H1 (cell line): Measurements from ENCODE around the gene DLL4. TPM values are rescaled to one million over a fixed set of nuclear protein-coding genes. Genes with fewer than 3 reads are reported as not detected.
A peak's percentile ranks its signal among the peaks of the same experiment; 100 is the strongest.

Experiments
- CTCF ChIA-PET: fragments of 300-600 bp; sonication (Branson Sonifier 250); formaldehyde crosslinking; loops from one replicate; lab custom pipeline; 2021; ENCODE audit not compliant: partially characterized antibody; lab: Charles Lee
- POLR2A ChIA-PET: fragments of 300-600 bp; sonication (Branson Sonifier 250); formaldehyde crosslinking; loops from one replicate; lab custom pipeline; 2021; ENCODE audit warnings: inconsistent platforms; ENCODE audit not compliant: partially characterized antibody; lab: Charles Lee
- DNase-seq, 2 experiments: peaks; one replicate each; pipeline versions ENCODE4 v3.0.0 to v3.0.0-alpha.2; 2010 to 2022; ENCODE audit warnings: low spot score in 2 of 2, low read depth in 1 of 2, mixed read lengths in 1 of 2
- FAIRE-seq: peaks from 2 replicates; lab custom pipeline; 2011; peaks lifted over from hg19 to GRCh38; lab: Jason Lieb, UNC
- H2AFZ ChIP-seq: 2 replicates; pipeline ENCODE4 v1.8.1; 2012; ENCODE audit warnings: low read length, inconsistent platforms
- H2AK5ac ChIP-seq: 2 replicates; pipeline ENCODE4 v1.6.1; 2013; ENCODE audit warnings: low read depth, low read length
- H2BK120ac ChIP-seq: replicated peaks from 2 replicates; pipeline ENCODE3; 2013; ENCODE audit warnings: low read depth, low read length, inconsistent platforms
- H2BK12ac ChIP-seq: 2 replicates; pipeline ENCODE4 v1.6.1; 2013; ENCODE audit warnings: low read depth, low read length
- H2BK15ac ChIP-seq: 2 replicates; pipeline ENCODE4 v1.6.1; 2013; ENCODE audit warnings: low read length
- H2BK20ac ChIP-seq: 2 replicates; pipeline ENCODE4 v1.6.1; 2013; ENCODE audit warnings: low read length
- H2BK5ac ChIP-seq: 2 replicates; pipeline ENCODE4 v1.6.1; 2013; ENCODE audit warnings: low read depth, low read length
- H3K14ac ChIP-seq: 2 replicates; pipeline ENCODE4 v1.6.1; 2013; ENCODE audit warnings: inconsistent platforms; ENCODE audit not compliant: insufficient read length
- H3K18ac ChIP-seq: 2 replicates; pipeline ENCODE4 v1.6.1; 2013; ENCODE audit warnings: low read length; ENCODE audit errors: extremely low read depth
- H3K23ac ChIP-seq: 2 replicates; pipeline ENCODE4 v1.6.1; 2013; ENCODE audit warnings: inconsistent platforms; ENCODE audit not compliant: insufficient read length
- H3K23me2 ChIP-seq: 2 replicates; pipeline ENCODE4 v1.6.1; 2013; ENCODE audit warnings: low read depth, low read length
- H3K27ac ChIP-seq: 2 replicates; pipeline ENCODE4 v1.6.1; 2011; ENCODE audit warnings: low read depth, low read length, inconsistent platforms
- H3K27me3 ChIP-seq, 4 experiments: replicated peaks in 1 of 4; 1 replicate in 1 of 4; 2 replicates in 3 of 4; pipeline versions ENCODE4 v1.6.1 to v1.8.1; 2011 to 2013; ENCODE audit warnings: low read length in 3 of 4, mild to moderate bottlenecking in 3 of 4, inconsistent platforms in 2 of 4, mixed read lengths in 2 of 4, moderate library complexity in 1 of 4; ENCODE audit not compliant: control insufficient read depth in 3 of 4, insufficient read depth in 3 of 4; ENCODE audit errors: extremely low read depth in 1 of 4
- H3K36me3 ChIP-seq, 4 experiments: 2 replicates each; pipeline versions ENCODE4 v1.6.1 to v1.8.1; 2011 to 2013; ENCODE audit warnings: mild to moderate bottlenecking in 4 of 4, low read length in 3 of 4, moderate library complexity in 2 of 4, control low read depth in 1 of 4, inconsistent platforms in 1 of 4; ENCODE audit not compliant: insufficient read depth in 4 of 4, control insufficient read depth in 2 of 4
- H3K4ac ChIP-seq: replicated peaks from 2 replicates; pipeline ENCODE3; 2013; ENCODE audit warnings: low read length, low read depth, mixed read lengths, inconsistent platforms; ENCODE audit not compliant: insufficient read length
- H3K4me1 ChIP-seq, 4 experiments: replicated peaks in 1 of 4; 1 replicate in 1 of 4; 2 replicates in 3 of 4; pipeline versions ENCODE4 v1.6.1 to v1.8.1; 2011 to 2013; ENCODE audit warnings: low read length in 3 of 4, inconsistent platforms in 2 of 4, mixed read lengths in 1 of 4; ENCODE audit not compliant: insufficient read depth in 4 of 4, control insufficient read depth in 3 of 4
- H3K4me2 ChIP-seq, 2 experiments: 2 replicates each; pipeline versions ENCODE4 v1.6.1 to v1.8.1; 2011 to 2013; ENCODE audit warnings: low read depth in 2 of 2, low read length in 2 of 2, control low read depth in 1 of 2, inconsistent platforms in 1 of 2, mild to moderate bottlenecking in 1 of 2; ENCODE audit not compliant: insufficient read depth in 1 of 2
- H3K4me3 ChIP-seq, 4 experiments: fragments of 200-600, 300-600 bp in 1 of 4; sonication (generic), shearing (Covaris generic), sonication (Bioruptor Twin) in 1 of 4; 2 replicates each; pipeline versions ENCODE4 v1.5.1 to v1.8.1; 2011 to 2016; ENCODE audit warnings: low read length in 4 of 4, low read depth in 3 of 4, control low read depth in 2 of 4, inconsistent platforms in 2 of 4, mild to moderate bottlenecking in 2 of 4, mixed read lengths in 1 of 4, moderate library complexity in 1 of 4; ENCODE audit not compliant: insufficient read depth in 2 of 4; ENCODE audit errors: extremely low read depth in 1 of 4
- H3K56ac ChIP-seq: replicated peaks from 2 replicates; pipeline ENCODE3; 2013; ENCODE audit warnings: low read depth, mild to moderate bottlenecking, mixed read lengths, low read length, inconsistent platforms; ENCODE audit not compliant: insufficient read length
- H3K79me1 ChIP-seq: 2 replicates; pipeline ENCODE4 v1.6.1; 2013; ENCODE audit warnings: low read depth, low read length, control low read depth
- H3K79me2 ChIP-seq, 2 experiments: 2 replicates each; pipeline versions ENCODE4 v1.6.1 to v1.8.1; 2012 to 2013; ENCODE audit warnings: low read length in 2 of 2, mild to moderate bottlenecking in 2 of 2, inconsistent platforms in 1 of 2; ENCODE audit not compliant: insufficient read depth in 2 of 2, control insufficient read depth in 1 of 2
- H3K9ac ChIP-seq, 4 experiments: replicated peaks in 1 of 4; 1 replicate in 1 of 4; 2 replicates in 3 of 4; pipeline versions ENCODE4 v1.6.1 to v1.8.1; 2011 to 2013; ENCODE audit warnings: low read depth in 3 of 4, low read length in 3 of 4, control low read depth in 2 of 4, mild to moderate bottlenecking in 2 of 4, moderate library complexity in 2 of 4, inconsistent platforms in 1 of 4; ENCODE audit errors: extremely low read depth in 1 of 4
- H3K9me3 ChIP-seq, 2 experiments: 2 replicates each; pipeline versions ENCODE4 v1.6.1 to v1.8.1; 2012 to 2013; ENCODE audit warnings: mild to moderate bottlenecking in 2 of 2, moderate library complexity in 2 of 2, control low read depth in 1 of 2, inconsistent platforms in 1 of 2, low read depth in 1 of 2, low read length in 1 of 2, mixed read lengths in 1 of 2; ENCODE audit not compliant: insufficient read depth in 2 of 2
- H4K20me1 ChIP-seq, 2 experiments: replicated peaks in 1 of 2; 2 replicates each; pipeline versions ENCODE3 to v1.8.1; 2011 to 2013; ENCODE audit warnings: inconsistent platforms in 2 of 2, low read length in 2 of 2, mild to moderate bottlenecking in 1 of 2; ENCODE audit not compliant: insufficient read depth in 2 of 2, control insufficient read depth in 1 of 2
- H4K5ac ChIP-seq: 2 replicates; pipeline ENCODE4 v1.6.1; 2013; ENCODE audit warnings: low read length, low read depth, mixed read lengths, inconsistent platforms; ENCODE audit not compliant: insufficient read length
- H4K8ac ChIP-seq: 2 replicates; pipeline ENCODE4 v1.8.0; 2013; ENCODE audit warnings: mild to moderate bottlenecking, moderate library complexity, low read length, inconsistent platforms; ENCODE audit not compliant: insufficient read depth; ENCODE audit errors: extremely low read depth
- H4K91ac ChIP-seq: replicated peaks from 2 replicates; pipeline ENCODE3; 2013; ENCODE audit warnings: low read length, mixed read lengths, inconsistent platforms; ENCODE audit not compliant: insufficient read length
- CEBPB ChIP-seq: IDR thresholded peaks from 2 replicates; pipeline ENCODE4 v1.6.1; 2012; ENCODE audit warnings: low read depth, low read length
- CTBP2 ChIP-seq: IDR thresholded peaks from 2 replicates; pipeline ENCODE4 v1.7.0; 2011; ENCODE audit warnings: borderline replicate concordance, mild to moderate bottlenecking, moderate library complexity, mixed read lengths, low read length; ENCODE audit not compliant: insufficient read depth, insufficient read length
- WGBS, 2 experiments: shearing (Covaris generic) in 1 of 2; methylation state at CpG; one replicate each; pipeline versions ENCODE4 v1.1.6 to v1.1.7; 2013 to 2015; ENCODE audit warnings: low lambda C conversion rate in 2 of 2, mixed read lengths in 2 of 2, inconsistent platforms in 1 of 2, low coverage in 1 of 2, missing lambda C conversion rate in 1 of 2; ENCODE audit not compliant: insufficient replicate concordance in 2 of 2, insufficient coverage in 1 of 2, insufficient read length in 1 of 2; ENCODE audit errors: extremely low coverage in 1 of 2, missing lambda C conversion rate in 1 of 2; 5-methylcytosine and 5-hydroxymethylcytosine counted together
- polyA plus RNA-seq, 7 experiments: library from polyadenylated mRNA; depleted of rRNA in 3 of 7; stranded (reverse) in 5 of 7; unstranded in 2 of 7; fragments of >200 nt in 5 of 7; fragments of 200-250 nt in 2 of 7; gene quantifications; 1 replicate in 5 of 7; 2 replicates in 1 of 7; 4 replicates in 1 of 7; pipeline versions ENCODE4 v1.2.1 to v1.2.3, GENCODE V29; 2011 to 2013; ENCODE audit warnings: missing spikeins in 2 of 7, mixed read lengths in 2 of 7
- total RNA-seq: library from RNA; stranded (reverse); fragmentation: NEBNext Ultra II Directional; extraction: Animal tissue kit (Norgen Biotek cat#: 25700); gene quantifications from 2 replicates; pipeline ENCODE4 v1.2.1, GENCODE V29; 2021

The DLL4 gene
- total and polyA plus RNA-seq, 2 of the 8 experiments (the other 6 are each of a cell fraction or from before 2014, with no cell fraction given), result 0.23 to 0.60 TPM

GRCh38 chr15:40902605-40903561, 26.3 kb upstream of the DLL4 start:
- no peak overlapping the region for H3K23ac ChIP-seq
- no peaks in the 10 kb centered on the region for H3K9me3 ChIP-seq
- H3K79me1 ChIP-seq, result no peaks in the 10 kb centered on the region
- no peak overlapping the region for H2BK20ac ChIP-seq
- H3K36me3 ChIP-seq, result peaks cover 22 to 43% (median 30%) of the 10 kb centered on the region in 4 experiments
- no peak overlapping the region for H3K18ac ChIP-seq
- H4K91ac ChIP-seq, result no peak overlapping the region
- no peaks in the 10 kb centered on the region for H3K27me3 ChIP-seq
- no peak overlapping the region for H3K56ac ChIP-seq
- peak overlapping the region; percentile 3; the same call in 1 of the 2 replicates for H3K27ac ChIP-seq
- WGBS, 2 experiments, result 91% methylated on average over 33 of the region's 33 CpGs; no CpG with 5 or more reads in 1 of the 2 experiments
- no peak overlapping the region for H4K5ac ChIP-seq
- H4K8ac ChIP-seq, result peak overlapping the region; percentile 40; the same call in 1 of the 2 replicates
- no peak overlapping the region for H3K14ac ChIP-seq
- peaks cover 0 to 9% of the 10 kb centered on the region in 2 experiments; a peak in 1 of 4 replicates for H3K79me2 ChIP-seq
- H4K20me1 ChIP-seq, result peaks cover 22 to 31% of the 10 kb centered on the region in 2 experiments
- DNase-seq, result no peak
- TF ChIP-seq CTBP2 (no peak), CEBPB (peak; percentile 65)
- no peak overlapping the region for H3K4me3 ChIP-seq
- no peak overlapping the region for H2AFZ ChIP-seq
- no peak overlapping the region for H2AK5ac ChIP-seq
- H2BK15ac ChIP-seq, result no peak overlapping the region
- peaks cover 0 to 9% (median 8%) of the 10 kb centered on the region in 4 experiments; a peak in 6 of 7 replicates for H3K4me1 ChIP-seq
- no peak overlapping the region for H2BK120ac ChIP-seq
- no peak for FAIRE-seq
- POLR2A ChIA-PET, result interaction anchor here (4.0 to 11.5 kb wide), 3 partner anchors 8 to 55 kb away, joined by 18 to 209 read pairs (median 105); partner anchors contain the start of genes CHAC1, DLL4 and VPS18
- H3K23me2 ChIP-seq, result peaks cover 6% of the 10 kb centered on the region; the same call in 1 of the 2 replicates
- no peak overlapping the region for H3K4me2 ChIP-seq
- H2BK5ac ChIP-seq, result no peak overlapping the region; the same call in 1 of the 2 replicates
- H2BK12ac ChIP-seq, result no peak overlapping the region
- no peak overlapping the region for H3K4ac ChIP-seq
- H3K9ac ChIP-seq, result no peak overlapping the region
- CTCF ChIA-PET, result interaction anchor here (0.6 to 20.6 kb wide), 45 partner anchors 7 to 545 kb away, joined by 3 to 619 read pairs (median 4); partner anchors contain the start of genes CHP1, DLL4, EXD1 and GCHFR
